Activated CD4-positive, alpha-beta T cell treated with anti-CD3 and anti-CD28 coated beads, Interleukin-10, Interleukin-2, amounts not matched to agents 100 ng/mL and 50 ng/mL, durations not matched to agents 16 hours and 8 hours (primary cell): Measurements from ENCODE around the gene TRPM1.

Experiments
- DNase-seq: peaks from one replicate; pipeline ENCODE4 v3.0.0-alpha.2; 2020

Gene TRPM1

GRCh38 chr15:30962079-30962478, 139.4 kb downstream of the TRPM1 start:
- no peak for DNase-seq

DNA sequence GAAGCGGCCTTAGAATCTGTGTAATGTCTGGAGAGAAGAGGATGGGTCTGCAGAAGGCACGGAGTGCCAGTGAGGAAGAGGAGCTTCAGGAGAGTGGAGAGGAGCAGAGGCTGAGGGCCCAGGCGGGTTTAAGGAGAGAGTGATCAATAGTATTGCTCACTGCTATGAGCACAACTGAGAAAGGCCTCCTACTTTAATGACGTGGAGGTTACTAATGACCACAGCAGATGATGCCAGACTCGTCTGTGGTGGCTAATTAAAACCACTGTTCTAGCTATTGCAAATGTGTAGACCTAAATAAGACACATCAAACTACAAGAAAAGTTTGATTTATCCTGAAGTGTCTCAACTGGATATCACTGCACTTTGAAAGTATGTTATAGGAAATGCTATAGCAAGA, 143.3 kb downstream of the TRPM1 start:
- no peak for DNase-seq

DNA sequence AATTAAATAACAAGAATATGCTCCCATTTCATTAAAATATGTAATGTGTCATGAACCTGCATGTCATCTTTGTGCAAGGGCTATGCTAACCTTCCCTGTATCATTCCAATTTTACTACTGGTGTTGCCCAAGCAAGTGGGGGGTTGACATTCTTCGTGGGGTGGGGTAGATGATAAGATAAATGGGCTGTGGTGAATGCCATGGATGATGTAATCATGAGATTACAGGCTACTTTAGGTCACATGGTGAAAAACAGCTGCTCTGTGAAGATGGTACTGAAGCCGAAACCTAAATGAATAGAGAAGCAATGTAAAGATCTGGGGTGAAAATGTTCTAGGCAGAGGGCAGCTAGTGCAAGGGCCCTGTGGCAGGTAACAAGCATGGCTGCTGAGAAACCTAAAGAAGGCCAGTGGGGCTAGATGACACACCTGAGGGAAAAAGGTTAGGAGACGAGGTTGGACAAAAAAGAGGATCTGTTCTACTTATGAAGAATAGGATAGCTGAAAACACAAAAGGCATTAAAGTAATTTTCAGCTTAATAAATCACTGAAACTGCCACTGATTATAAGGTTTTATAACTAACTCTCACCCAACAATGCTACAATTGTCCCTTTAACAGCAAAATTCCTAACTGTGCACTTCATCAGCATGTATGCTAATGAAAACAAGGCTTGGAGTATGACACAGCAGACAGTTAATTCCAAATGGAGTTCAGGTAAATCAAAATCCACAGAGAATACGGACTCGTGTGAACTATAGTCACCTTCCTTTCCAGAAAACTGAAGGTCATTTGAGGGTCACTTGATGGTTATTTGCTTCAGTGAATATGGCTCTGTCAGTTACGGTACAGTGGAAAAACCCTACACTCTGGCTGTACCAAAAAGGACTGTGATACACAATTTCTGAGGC, 145.1 kb downstream of the TRPM1 start:
- DNase-seq, result no peak

GRCh38 chr15:30954674-30955073, 146.9 kb downstream of the TRPM1 start:
- DNase-seq, result no peak

- DNase-seq, result peak; percentile 66
Measured at GRCh38 chr15:30953731-30954378, 147.7 kb downstream of the TRPM1 start.

GRCh38 chr15:30953183-30953582, 148.3 kb downstream of the TRPM1 start:
- DNase-seq, result no peak
